ENCODE measurements around the gene PTPRM. TPM values are rescaled to one million over a fixed set of nuclear protein-coding genes. Genes with fewer than 3 reads are reported as not detected.

Gene PTPRM
- total and polyA plus RNA-seq, 2 of the 8 experiments (the other 6 are each of a cell fraction or from before 2014, with no cell fraction given), result 4.1 to 7.0 TPM

- TF ChIP-seq, protein P1, sequence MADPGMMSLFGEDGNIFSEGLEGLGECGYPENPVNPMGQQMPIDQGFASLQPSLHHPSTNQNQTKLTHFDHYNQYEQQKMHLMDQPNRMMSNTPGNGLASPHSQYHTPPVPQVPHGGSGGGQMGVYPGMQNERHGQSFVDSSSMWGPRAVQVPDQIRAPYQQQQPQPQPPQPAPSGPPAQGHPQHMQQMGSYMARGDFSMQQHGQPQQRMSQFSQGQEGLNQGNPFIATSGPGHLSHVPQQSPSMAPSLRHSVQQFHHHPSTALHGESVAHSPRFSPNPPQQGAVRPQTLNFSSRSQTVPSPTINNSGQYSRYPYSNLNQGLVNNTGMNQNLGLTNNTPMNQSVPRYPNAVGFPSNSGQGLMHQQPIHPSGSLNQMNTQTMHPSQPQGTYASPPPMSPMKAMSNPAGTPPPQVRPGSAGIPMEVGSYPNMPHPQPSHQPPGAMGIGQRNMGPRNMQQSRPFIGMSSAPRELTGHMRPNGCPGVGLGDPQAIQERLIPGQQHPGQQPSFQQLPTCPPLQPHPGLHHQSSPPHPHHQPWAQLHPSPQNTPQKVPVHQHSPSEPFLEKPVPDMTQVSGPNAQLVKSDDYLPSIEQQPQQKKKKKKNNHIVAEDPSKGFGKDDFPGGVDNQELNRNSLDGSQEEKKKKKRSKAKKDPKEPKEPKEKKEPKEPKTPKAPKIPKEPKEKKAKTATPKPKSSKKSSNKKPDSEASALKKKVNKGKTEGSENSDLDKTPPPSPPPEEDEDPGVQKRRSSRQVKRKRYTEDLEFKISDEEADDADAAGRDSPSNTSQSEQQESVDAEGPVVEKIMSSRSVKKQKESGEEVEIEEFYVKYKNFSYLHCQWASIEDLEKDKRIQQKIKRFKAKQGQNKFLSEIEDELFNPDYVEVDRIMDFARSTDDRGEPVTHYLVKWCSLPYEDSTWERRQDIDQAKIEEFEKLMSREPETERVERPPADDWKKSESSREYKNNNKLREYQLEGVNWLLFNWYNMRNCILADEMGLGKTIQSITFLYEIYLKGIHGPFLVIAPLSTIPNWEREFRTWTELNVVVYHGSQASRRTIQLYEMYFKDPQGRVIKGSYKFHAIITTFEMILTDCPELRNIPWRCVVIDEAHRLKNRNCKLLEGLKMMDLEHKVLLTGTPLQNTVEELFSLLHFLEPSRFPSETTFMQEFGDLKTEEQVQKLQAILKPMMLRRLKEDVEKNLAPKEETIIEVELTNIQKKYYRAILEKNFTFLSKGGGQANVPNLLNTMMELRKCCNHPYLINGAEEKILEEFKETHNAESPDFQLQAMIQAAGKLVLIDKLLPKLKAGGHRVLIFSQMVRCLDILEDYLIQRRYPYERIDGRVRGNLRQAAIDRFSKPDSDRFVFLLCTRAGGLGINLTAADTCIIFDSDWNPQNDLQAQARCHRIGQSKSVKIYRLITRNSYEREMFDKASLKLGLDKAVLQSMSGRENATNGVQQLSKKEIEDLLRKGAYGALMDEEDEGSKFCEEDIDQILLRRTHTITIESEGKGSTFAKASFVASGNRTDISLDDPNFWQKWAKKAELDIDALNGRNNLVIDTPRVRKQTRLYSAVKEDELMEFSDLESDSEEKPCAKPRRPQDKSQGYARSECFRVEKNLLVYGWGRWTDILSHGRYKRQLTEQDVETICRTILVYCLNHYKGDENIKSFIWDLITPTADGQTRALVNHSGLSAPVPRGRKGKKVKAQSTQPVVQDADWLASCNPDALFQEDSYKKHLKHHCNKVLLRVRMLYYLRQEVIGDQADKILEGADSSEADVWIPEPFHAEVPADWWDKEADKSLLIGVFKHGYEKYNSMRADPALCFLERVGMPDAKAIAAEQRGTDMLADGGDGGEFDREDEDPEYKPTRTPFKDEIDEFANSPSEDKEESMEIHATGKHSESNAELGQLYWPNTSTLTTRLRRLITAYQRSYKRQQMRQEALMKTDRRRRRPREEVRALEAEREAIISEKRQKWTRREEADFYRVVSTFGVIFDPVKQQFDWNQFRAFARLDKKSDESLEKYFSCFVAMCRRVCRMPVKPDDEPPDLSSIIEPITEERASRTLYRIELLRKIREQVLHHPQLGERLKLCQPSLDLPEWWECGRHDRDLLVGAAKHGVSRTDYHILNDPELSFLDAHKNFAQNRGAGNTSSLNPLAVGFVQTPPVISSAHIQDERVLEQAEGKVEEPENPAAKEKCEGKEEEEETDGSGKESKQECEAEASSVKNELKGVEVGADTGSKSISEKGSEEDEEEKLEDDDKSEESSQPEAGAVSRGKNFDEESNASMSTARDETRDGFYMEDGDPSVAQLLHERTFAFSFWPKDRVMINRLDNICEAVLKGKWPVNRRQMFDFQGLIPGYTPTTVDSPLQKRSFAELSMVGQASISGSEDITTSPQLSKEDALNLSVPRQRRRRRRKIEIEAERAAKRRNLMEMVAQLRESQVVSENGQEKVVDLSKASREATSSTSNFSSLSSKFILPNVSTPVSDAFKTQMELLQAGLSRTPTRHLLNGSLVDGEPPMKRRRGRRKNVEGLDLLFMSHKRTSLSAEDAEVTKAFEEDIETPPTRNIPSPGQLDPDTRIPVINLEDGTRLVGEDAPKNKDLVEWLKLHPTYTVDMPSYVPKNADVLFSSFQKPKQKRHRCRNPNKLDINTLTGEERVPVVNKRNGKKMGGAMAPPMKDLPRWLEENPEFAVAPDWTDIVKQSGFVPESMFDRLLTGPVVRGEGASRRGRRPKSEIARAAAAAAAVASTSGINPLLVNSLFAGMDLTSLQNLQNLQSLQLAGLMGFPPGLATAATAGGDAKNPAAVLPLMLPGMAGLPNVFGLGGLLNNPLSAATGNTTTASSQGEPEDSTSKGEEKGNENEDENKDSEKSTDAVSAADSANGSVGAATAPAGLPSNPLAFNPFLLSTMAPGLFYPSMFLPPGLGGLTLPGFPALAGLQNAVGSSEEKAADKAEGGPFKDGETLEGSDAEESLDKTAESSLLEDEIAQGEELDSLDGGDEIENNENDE (IDR thresholded peaks at IDR 0.05; ENCODE audit: insufficient replicate concordance, low read length), result no peak
- TF ChIP-seq BRCA1 (IDR thresholded peaks at IDR 0.05; ENCODE audit: low read depth, low read length) (no peak), SIRT6 (IDR thresholded peaks at IDR 0.05; ENCODE audit: low read length) (no peak), FOSL1 (IDR thresholded peaks at IDR 0.05; ENCODE audit: insufficient read depth, low read depth, low read length) (no peak), SIX5 (IDR thresholded peaks at IDR 0.05; ENCODE audit: low read depth, low read length) (no peak), POU5F1 (IDR thresholded peaks at IDR 0.05; ENCODE audit: low read depth, low read length) (no peak), TAF1 (IDR thresholded peaks at IDR 0.05; ENCODE audit: low read depth, low read length) (no peak), RFX5 (IDR thresholded peaks at IDR 0.05; ENCODE audit: borderline replicate concordance, low read depth, low read length) (no peak), SP4 (IDR thresholded peaks at IDR 0.05; ENCODE audit: low read length) (no peak), KDM1A (IDR thresholded peaks at IDR 0.05; ENCODE audit: borderline replicate concordance, low read length) (no peak)
- TF ChIP-seq, protein P2, sequence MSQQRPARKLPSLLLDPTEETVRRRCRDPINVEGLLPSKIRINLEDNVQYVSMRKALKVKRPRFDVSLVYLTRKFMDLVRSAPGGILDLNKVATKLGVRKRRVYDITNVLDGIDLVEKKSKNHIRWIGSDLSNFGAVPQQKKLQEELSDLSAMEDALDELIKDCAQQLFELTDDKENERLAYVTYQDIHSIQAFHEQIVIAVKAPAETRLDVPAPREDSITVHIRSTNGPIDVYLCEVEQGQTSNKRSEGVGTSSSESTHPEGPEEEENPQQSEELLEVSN (IDR thresholded peaks at IDR 0.05), result no peak
- TF ChIP-seq, protein P3, sequence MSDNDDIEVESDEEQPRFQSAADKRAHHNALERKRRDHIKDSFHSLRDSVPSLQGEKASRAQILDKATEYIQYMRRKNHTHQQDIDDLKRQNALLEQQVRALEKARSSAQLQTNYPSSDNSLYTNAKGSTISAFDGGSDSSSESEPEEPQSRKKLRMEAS (IDR thresholded peaks at IDR 0.05), result no peak
Observed at GRCh38 chr18:7635948-7636347, 68.8 kb downstream of the PTPRM start (continued).
